GM18873 (cell line): Measurements from ENCODE around the gene FBLN1.

ENCODE experiments used
- ATAC-seq: cut with Tn5 transposase; IDR thresholded peaks from one replicate; pipeline ENCODE4 v1.9.1; 2021; ENCODE audit warnings: mild to moderate bottlenecking, moderate library complexity, moderate number of reproducible peaks; ENCODE audit not compliant: unreplicated experiment, low FRiP score

FBLN1 gene

GRCh38 chr22:45649809-45650208, 147.1 kb downstream of the FBLN1 start:
- ATAC-seq, result no peak

- no peak for ATAC-seq
Measured at GRCh38 chr22:45650721-45651120, 148.0 kb downstream of the FBLN1 start.
